ENCODE measurements around the gene RAPGEF2.

DNA sequence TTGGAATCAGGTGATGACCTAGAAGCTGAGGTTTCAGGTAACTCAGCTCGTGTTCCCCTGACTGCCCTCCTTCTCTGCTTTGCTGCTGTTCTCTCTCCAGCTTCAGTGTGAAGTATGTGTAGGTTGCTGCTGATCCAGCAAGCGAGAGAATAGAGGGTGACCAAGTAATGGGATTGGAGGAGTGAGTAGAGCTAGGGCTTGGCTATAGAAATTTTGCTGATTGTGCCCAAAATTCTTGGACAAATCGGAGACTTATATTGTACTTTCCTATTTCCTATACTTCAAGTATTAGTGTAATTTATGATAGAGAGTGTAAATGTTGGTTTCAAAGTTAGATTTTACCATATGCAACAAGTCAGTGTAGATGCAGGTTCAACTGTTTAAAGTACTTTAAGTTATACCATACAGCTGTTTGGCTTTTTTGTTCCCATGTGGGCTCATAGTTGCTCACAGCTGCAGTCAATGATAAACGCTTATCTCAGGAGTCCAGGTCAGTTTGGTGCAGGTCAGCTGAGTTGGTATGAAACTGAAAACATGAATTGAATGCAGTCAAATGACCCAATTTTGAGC is 48.0 kb downstream of the RAPGEF2 start:
- TF ChIP-seq EP300 (IDR thresholded peaks at IDR 0.05; ENCODE audit: borderline replicate concordance in 1 of 2, low read depth in 2 of 2, low read length in 2 of 2) = no peak
- no peak for TF ChIP-seq BRCA1 (IDR thresholded peaks at IDR 0.05; ENCODE audit: low read depth, low read length)
- TF ChIP-seq HDAC6 (IDR thresholded peaks at IDR 0.05; ENCODE audit: low read depth, low read length) = no peak
- TF ChIP-seq CHD2 (IDR thresholded peaks at IDR 0.05; ENCODE audit: low read length) = no peak
- TF ChIP-seq, protein P1, sequence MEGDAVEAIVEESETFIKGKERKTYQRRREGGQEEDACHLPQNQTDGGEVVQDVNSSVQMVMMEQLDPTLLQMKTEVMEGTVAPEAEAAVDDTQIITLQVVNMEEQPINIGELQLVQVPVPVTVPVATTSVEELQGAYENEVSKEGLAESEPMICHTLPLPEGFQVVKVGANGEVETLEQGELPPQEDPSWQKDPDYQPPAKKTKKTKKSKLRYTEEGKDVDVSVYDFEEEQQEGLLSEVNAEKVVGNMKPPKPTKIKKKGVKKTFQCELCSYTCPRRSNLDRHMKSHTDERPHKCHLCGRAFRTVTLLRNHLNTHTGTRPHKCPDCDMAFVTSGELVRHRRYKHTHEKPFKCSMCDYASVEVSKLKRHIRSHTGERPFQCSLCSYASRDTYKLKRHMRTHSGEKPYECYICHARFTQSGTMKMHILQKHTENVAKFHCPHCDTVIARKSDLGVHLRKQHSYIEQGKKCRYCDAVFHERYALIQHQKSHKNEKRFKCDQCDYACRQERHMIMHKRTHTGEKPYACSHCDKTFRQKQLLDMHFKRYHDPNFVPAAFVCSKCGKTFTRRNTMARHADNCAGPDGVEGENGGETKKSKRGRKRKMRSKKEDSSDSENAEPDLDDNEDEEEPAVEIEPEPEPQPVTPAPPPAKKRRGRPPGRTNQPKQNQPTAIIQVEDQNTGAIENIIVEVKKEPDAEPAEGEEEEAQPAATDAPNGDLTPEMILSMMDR (IDR thresholded peaks at IDR 0.05; ENCODE audit: control extremely low read depth in 1 of 3, insufficient read depth in 1 of 3, low read depth in 1 of 3, low read length in 3 of 3) = no peak
- TF ChIP-seq BCL11A (IDR thresholded peaks at IDR 0.05; ENCODE audit: low read depth in 2 of 2, low read length in 2 of 2) = no peak
- TF ChIP-seq EGR1 (IDR thresholded peaks at IDR 0.05; ENCODE audit: borderline replicate concordance, low read depth, low read length) = no peak
- no peak for TF ChIP-seq SP1 (IDR thresholded peaks at IDR 0.05; ENCODE audit: low read depth, low read length)
- TF ChIP-seq, protein P2, sequence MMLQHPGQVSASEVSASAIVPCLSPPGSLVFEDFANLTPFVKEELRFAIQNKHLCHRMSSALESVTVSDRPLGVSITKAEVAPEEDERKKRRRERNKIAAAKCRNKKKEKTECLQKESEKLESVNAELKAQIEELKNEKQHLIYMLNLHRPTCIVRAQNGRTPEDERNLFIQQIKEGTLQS (IDR thresholded peaks at IDR 0.05; ENCODE audit: insufficient read depth, low read depth, low read length) = no peak
- TF ChIP-seq POLR2A (IDR thresholded peaks at IDR 0.05; ENCODE audit: control extremely low read depth in 1 of 2, low read depth in 2 of 2, low read length in 2 of 2) = no peak
- no peak for TF ChIP-seq PHF8 (conservative IDR thresholded peaks at IDR 0.05; ENCODE audit: low read depth, low read length)
- TF ChIP-seq, protein P3, sequence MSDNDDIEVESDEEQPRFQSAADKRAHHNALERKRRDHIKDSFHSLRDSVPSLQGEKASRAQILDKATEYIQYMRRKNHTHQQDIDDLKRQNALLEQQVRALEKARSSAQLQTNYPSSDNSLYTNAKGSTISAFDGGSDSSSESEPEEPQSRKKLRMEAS (IDR thresholded peaks at IDR 0.05) = no peak
- TF ChIP-seq TAF7 (optimal IDR thresholded peaks at IDR 0.05; ENCODE audit: borderline replicate concordance, low read depth, low read length) = no peak

Data from H1 (cell line).